Neural progenitor cell (in vitro differentiated cells): Measurements from ENCODE around the gene IGLON5.

Source experiments
- CTCF ChIP-seq: fragments of 200-600 bp; sonication (generic); IDR thresholded peaks from 2 replicates; pipeline ENCODE4 v1.5.1; 2017; ENCODE audit warnings: antibody characterized with exemption, mild to moderate bottlenecking
- EZH2phosphoT487 ChIP-seq: fragments of 200-600 bp; sonication (generic); IDR thresholded peaks from 2 replicates; pipeline ENCODE4 v1.6.1; 2017; ENCODE audit warnings: antibody characterized with exemption

GRCh38 chr19:51325161-51325976 lies 13.9 kb downstream of the IGLON5 start:
- no peak for TF ChIP-seq EZH2phosphoT487
- no peak for TF ChIP-seq CTCF
